WTC11 (cell line): ENCODE data around the gene HS3ST4.

ENCODE experiments used
- CTCF ChIP-seq: fragments of 200-600 bp; IDR thresholded peaks from 2 replicates; pipeline ENCODE4 v1.8.0; 2022; ENCODE audit warnings: antibody characterized with exemption
- E2F1 ChIP-seq: sonication (generic); formaldehyde crosslinking; IDR thresholded peaks from 2 replicates; pipeline ENCODE4 v1.8.0; 2022; ENCODE audit warnings: mild to moderate bottlenecking, missing genetic modification reagents
- SP1 ChIP-seq: sonication (generic); formaldehyde crosslinking; conservative IDR thresholded peaks from 2 replicates; pipeline ENCODE4 v1.8.1; 2022; ENCODE audit warnings: missing genetic modification reagents
- ZBTB21 ChIP-seq: sonication (generic); formaldehyde crosslinking; IDR thresholded peaks from 2 replicates; pipeline ENCODE4 v1.8.1; 2023; ENCODE audit warnings: mild to moderate bottlenecking, missing genetic modification reagents, borderline replicate concordance
- ZNF423 ChIP-seq: fragments of 250-450 bp; sonication (Bioruptor Pico); IDR thresholded peaks from 2 replicates; pipeline ENCODE4 v2.1.2; 2022; ENCODE audit warnings: mild to moderate bottlenecking, moderate library complexity
- ZNF512 ChIP-seq: sonication (generic); formaldehyde crosslinking; IDR thresholded peaks from 2 replicates; pipeline ENCODE4 v1.8.1; 2022; ENCODE audit warnings: missing genetic modification reagents, borderline replicate concordance

GRCh38 chr16:26031286-26031685, 339.5 kb downstream of the HS3ST4 start:
- no peak for TF ChIP-seq SP1
- no peak for TF ChIP-seq ZBTB21
- no peak for TF ChIP-seq CTCF
- no peak for TF ChIP-seq ZNF423
- TF ChIP-seq ZNF512 (CRISPR knock-in tag): no peak
- no peak for TF ChIP-seq E2F1
